K562 (cell line): Measurements from ENCODE around the gene CFAP52. TPM values are rescaled to one million over a fixed set of nuclear protein-coding genes. Genes with fewer than 3 reads are reported as not detected.

Source experiments
- BCOR ChIP-seq: fragments of 450-650 bp; IDR thresholded peaks from 2 replicates; pipeline ENCODE4 v1.6.1; 2016
- C11orf30 ChIP-seq: fragments of 450-650 bp; IDR thresholded peaks from 2 replicates; pipeline ENCODE4 v1.6.1; 2016; ENCODE audit warnings: low read depth, mild to moderate bottlenecking
- FOXA3 ChIP-seq, 2 experiments: fragments of 450-650 bp in 1 of 2; sonication (generic) in 1 of 2; formaldehyde crosslinking; IDR thresholded peaks in 1 of 2; conservative IDR thresholded peaks in 1 of 2; 2 replicates each; pipeline versions ENCODE4 v1.4.0 to v1.8.0; 2020 to 2022; ENCODE audit warnings: mild to moderate bottlenecking in 2 of 2, missing genetic modification reagents in 1 of 2
- FOXK2 ChIP-seq, 2 experiments: fragments of 450-650 bp; IDR thresholded peaks in 1 of 2; conservative IDR thresholded peaks in 1 of 2; 2 replicates each; pipeline ENCODE4 v1.6.1; 2016; ENCODE audit warnings: low read depth in 2 of 2, mild to moderate bottlenecking in 1 of 2
- MIER1 ChIP-seq: fragments of 450-650 bp; IDR thresholded peaks from 2 replicates; pipeline ENCODE4 v1.6.1; 2016; ENCODE audit warnings: antibody characterized with exemption, mild to moderate bottlenecking, low read depth
- NRF1 ChIP-seq, 2 experiments: fragments of 450-650 bp; IDR thresholded peaks in 1 of 2; conservative IDR thresholded peaks in 1 of 2; 2 replicates each; pipeline ENCODE4 v1.6.1; 2014; ENCODE audit warnings: mild to moderate bottlenecking in 2 of 2
- RBFOX2 ChIP-seq: fragments of 200-400 bp; formaldehyde crosslinking; IDR thresholded peaks from 2 replicates; pipeline ENCODE4 v1.6.1; 2017; ENCODE audit warnings: low read depth, mild to moderate bottlenecking, low read length, moderate library complexity
- RNF2 ChIP-seq: sonication (generic); IDR thresholded peaks from 2 replicates; pipeline ENCODE4 v1.6.1; 2016
- SMAD4 ChIP-seq: fragments of 250-450 bp; sonication (Bioruptor Pico); conservative IDR thresholded peaks from 2 replicates; pipeline ENCODE4 v1.8.0; 2021; ENCODE audit warnings: inconsistent platforms, mild to moderate bottlenecking, moderate library complexity
- SMARCA4 ChIP-seq: fragments of 450-650 bp; IDR thresholded peaks from 2 replicates; pipeline ENCODE4 v1.6.1; 2016
- SMARCC2 ChIP-seq: fragments of 450-650 bp; IDR thresholded peaks from 2 replicates; pipeline ENCODE4 v1.6.1; 2017; ENCODE audit warnings: antibody characterized with exemption, moderate library complexity, mild to moderate bottlenecking, low read depth
- SREBF2 ChIP-seq: sonication (generic); formaldehyde crosslinking; IDR thresholded peaks from 2 replicates; pipeline ENCODE4 v1.4.0; 2020; ENCODE audit warnings: mild to moderate bottlenecking, missing genetic modification reagents
- TSC22D4 ChIP-seq: fragments of 450-650 bp; IDR thresholded peaks from 2 replicates; pipeline ENCODE4 v1.6.1; 2016; ENCODE audit warnings: missing genetic modification characterization, missing biosample characterization, control low read depth
- ZNF696 ChIP-seq: fragments of 250-450 bp; sonication (Bioruptor Pico); conservative IDR thresholded peaks from 2 replicates; pipeline ENCODE4 v1.4.0; 2020; ENCODE audit warnings: mild to moderate bottlenecking, moderate library complexity
- polyA plus RNA-seq, 8 experiments: library from polyadenylated mRNA; depleted of rRNA in 4 of 8; stranded (reverse) in 5 of 8; unstranded in 3 of 8; fragments of >200 nt; fragmentation: Nextera tagmentation in 2 of 8; fragmentation: Illumina TruSeq in 1 of 8; extraction: Ambion mirVana in 2 of 8; extraction: Trizol in 1 of 8; gene quantifications; 2 replicates each; pipeline versions ENCODE4 v1.2.1 to v1.2.3, GENCODE V29; 2011 to 2014; ENCODE audit warnings: inconsistent platforms in 1 of 8, missing spikeins in 1 of 8
- total RNA-seq, 7 experiments: library from RNA; depleted of rRNA in 6 of 7; stranded (reverse); fragments of >200 nt in 6 of 7; fragmentation: Illumina TruSeq in 2 of 7; extraction: Trizol in 2 of 7; gene quantifications; 2 replicates each; pipeline versions ENCODE4 v1.2.1 to v1.2.3, GENCODE V29; 2011 to 2021; ENCODE audit warnings: low replicate concordance in 1 of 7
- TF ChIP-seq, protein P1 (sequence below), 3 experiments: IDR thresholded peaks in 2 of 3; conservative IDR thresholded peaks in 1 of 3; 2 replicates each; pipeline ENCODE4 v1.5.1; 2011 to 2012; ENCODE audit warnings: low read length in 3 of 3, mild to moderate bottlenecking in 3 of 3, control low read depth in 2 of 3, improper control_type of control experiment in 1 of 3, inconsistent platforms in 1 of 3, low read depth in 1 of 3, mixed read lengths in 1 of 3, moderate library complexity in 1 of 3; ENCODE audit not compliant: insufficient read depth in 2 of 3
- TF ChIP-seq, protein P2 (sequence below), 2 experiments: fragments of 450-650 bp; conservative IDR thresholded peaks; 2 replicates each; pipeline ENCODE4 v1.6.1; 2017; ENCODE audit warnings: mild to moderate bottlenecking in 2 of 2, moderate library complexity in 2 of 2
- TF ChIP-seq, protein P3 (sequence below): fragments of 250-450 bp; sonication (Bioruptor Pico); IDR thresholded peaks from 2 replicates; pipeline ENCODE4 v1.5.0; 2021
- TF ChIP-seq, protein P4 (sequence below): fragments of 250-450 bp; sonication (Bioruptor Pico); IDR thresholded peaks from 2 replicates; pipeline ENCODE4 v1.5.0; 2020; ENCODE audit warnings: mild to moderate bottlenecking, borderline replicate concordance
- TF ChIP-seq, protein P5 (sequence below): sonication (generic); formaldehyde crosslinking; IDR thresholded peaks from 2 replicates; pipeline ENCODE4 v1.8.1; 2023; ENCODE audit warnings: mild to moderate bottlenecking, missing genetic modification reagents

CFAP52 gene
- total and polyA plus RNA-seq, 9 of the 15 experiments (the other 6 are each of a cell fraction or from before 2014, with no cell fraction given) = not detected

DNA sequence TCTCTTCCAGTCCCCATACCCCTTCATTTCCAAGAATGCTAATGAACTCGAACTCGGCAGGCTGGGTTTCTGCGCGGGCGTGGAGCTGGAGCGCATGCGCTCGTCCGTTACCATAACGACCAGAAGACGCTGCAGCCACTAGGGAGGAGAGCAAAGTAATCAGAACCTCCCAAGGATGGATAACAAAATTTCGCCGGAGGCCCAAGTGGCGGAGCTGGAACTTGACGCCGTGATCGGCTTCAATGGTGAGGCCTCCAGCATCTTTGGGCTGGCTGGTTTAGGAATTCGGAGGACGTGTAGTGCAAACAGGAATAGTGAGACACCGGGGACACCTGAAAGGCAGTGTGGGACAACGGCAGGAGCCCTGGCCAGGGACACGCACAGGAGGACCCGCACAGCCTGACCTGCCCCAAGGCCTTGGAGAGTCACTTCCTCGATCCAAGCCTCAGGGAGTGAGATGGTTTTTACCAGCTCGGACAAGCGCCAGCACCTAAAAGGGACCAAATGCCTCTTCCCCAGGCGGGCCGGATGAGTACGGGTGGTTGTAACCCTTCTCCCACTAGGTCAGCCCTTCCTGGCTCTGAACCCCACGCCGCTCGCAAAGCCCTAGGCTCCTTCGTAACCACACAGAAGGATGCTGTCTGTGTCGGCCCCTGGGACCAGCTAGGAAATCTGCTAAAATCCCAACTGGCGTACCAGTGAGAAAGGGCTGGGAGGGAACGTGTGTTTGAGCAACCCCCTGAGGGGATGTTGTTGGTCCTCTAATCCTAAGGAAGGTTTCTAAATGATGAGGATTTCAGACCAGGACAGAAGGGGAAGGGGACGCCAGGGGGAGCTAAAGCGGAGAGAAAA lies at the start of gene CFAP52 (continued):
- no peak for TF ChIP-seq ZNF696 (CRISPR knock-in tag)
- TF ChIP-seq SMARCC2 = no peak
- no peak for TF ChIP-seq RBFOX2
- TF ChIP-seq, protein P1, sequence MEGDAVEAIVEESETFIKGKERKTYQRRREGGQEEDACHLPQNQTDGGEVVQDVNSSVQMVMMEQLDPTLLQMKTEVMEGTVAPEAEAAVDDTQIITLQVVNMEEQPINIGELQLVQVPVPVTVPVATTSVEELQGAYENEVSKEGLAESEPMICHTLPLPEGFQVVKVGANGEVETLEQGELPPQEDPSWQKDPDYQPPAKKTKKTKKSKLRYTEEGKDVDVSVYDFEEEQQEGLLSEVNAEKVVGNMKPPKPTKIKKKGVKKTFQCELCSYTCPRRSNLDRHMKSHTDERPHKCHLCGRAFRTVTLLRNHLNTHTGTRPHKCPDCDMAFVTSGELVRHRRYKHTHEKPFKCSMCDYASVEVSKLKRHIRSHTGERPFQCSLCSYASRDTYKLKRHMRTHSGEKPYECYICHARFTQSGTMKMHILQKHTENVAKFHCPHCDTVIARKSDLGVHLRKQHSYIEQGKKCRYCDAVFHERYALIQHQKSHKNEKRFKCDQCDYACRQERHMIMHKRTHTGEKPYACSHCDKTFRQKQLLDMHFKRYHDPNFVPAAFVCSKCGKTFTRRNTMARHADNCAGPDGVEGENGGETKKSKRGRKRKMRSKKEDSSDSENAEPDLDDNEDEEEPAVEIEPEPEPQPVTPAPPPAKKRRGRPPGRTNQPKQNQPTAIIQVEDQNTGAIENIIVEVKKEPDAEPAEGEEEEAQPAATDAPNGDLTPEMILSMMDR (IDR thresholded peaks at IDR 0.05 in 2 of 3, conservative IDR thresholded peaks at IDR 0.05 in 1 of 3; ENCODE audit: insufficient read depth in 2 of 3, low read depth in 1 of 3, low read length in 3 of 3) = peak; percentile 56 to 60 (median 58)
- no peak for TF ChIP-seq SMARCA4
- TF ChIP-seq FOXA3 (CRISPR knock-in tag; conservative IDR thresholded peaks at IDR 0.05 in 1 of 2, IDR thresholded peaks at IDR 0.05 in 1 of 2) = no peak
- TF ChIP-seq NRF1 (conservative IDR thresholded peaks at IDR 0.05 in 1 of 2, IDR thresholded peaks at IDR 0.05 in 1 of 2) = peak; percentile 91 to 93
- no peak for TF ChIP-seq TSC22D4 (tag)
- no peak for TF ChIP-seq FOXK2 (conservative IDR thresholded peaks at IDR 0.05 in 1 of 2, IDR thresholded peaks at IDR 0.05 in 1 of 2; ENCODE audit: low read depth in 2 of 2)
- no peak for TF ChIP-seq RNF2
- TF ChIP-seq C11orf30 = no peak
- TF ChIP-seq MIER1 = no peak
- no peak for TF ChIP-seq SREBF2 (CRISPR knock-in tag)
- TF ChIP-seq, protein P2, sequence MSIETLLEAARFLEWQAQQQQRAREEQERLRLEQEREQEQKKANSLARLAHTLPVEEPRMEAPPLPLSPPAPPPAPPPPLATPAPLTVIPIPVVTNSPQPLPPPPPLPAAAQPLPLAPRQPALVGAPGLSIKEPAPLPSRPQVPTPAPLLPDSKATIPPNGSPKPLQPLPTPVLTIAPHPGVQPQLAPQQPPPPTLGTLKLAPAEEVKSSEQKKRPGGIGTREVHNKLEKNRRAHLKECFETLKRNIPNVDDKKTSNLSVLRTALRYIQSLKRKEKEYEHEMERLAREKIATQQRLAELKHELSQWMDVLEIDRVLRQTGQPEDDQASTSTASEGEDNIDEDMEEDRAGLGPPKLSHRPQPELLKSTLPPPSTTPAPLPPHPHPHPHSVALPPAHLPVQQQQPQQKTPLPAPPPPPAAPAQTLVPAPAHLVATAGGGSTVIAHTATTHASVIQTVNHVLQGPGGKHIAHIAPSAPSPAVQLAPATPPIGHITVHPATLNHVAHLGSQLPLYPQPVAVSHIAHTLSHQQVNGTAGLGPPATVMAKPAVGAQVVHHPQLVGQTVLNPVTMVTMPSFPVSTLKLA (conservative IDR thresholded peaks at IDR 0.05) = no peak
- no peak for TF ChIP-seq SMAD4
- TF ChIP-seq, protein P3, sequence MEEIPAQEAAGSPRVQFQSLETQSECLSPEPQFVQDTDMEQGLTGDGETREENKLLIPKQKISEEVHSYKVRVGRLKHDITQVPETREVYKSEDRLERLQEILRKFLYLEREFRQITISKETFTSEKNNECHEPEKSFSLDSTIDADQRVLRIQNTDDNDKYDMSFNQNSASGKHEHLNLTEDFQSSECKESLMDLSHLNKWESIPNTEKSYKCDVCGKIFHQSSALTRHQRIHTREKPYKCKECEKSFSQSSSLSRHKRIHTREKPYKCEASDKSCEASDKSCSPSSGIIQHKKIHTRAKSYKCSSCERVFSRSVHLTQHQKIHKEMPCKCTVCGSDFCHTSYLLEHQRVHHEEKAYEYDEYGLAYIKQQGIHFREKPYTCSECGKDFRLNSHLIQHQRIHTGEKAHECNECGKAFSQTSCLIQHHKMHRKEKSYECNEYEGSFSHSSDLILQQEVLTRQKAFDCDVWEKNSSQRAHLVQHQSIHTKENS (CRISPR knock-in tag) = no peak
- TF ChIP-seq, protein P4, sequence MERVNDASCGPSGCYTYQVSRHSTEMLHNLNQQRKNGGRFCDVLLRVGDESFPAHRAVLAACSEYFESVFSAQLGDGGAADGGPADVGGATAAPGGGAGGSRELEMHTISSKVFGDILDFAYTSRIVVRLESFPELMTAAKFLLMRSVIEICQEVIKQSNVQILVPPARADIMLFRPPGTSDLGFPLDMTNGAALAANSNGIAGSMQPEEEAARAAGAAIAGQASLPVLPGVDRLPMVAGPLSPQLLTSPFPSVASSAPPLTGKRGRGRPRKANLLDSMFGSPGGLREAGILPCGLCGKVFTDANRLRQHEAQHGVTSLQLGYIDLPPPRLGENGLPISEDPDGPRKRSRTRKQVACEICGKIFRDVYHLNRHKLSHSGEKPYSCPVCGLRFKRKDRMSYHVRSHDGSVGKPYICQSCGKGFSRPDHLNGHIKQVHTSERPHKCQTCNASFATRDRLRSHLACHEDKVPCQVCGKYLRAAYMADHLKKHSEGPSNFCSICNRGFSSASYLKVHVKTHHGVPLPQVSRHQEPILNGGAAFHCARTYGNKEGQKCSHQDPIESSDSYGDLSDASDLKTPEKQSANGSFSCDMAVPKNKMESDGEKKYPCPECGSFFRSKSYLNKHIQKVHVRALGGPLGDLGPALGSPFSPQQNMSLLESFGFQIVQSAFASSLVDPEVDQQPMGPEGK (CRISPR knock-in tag) = no peak
- TF ChIP-seq BCOR = no peak
- TF ChIP-seq, protein P5, sequence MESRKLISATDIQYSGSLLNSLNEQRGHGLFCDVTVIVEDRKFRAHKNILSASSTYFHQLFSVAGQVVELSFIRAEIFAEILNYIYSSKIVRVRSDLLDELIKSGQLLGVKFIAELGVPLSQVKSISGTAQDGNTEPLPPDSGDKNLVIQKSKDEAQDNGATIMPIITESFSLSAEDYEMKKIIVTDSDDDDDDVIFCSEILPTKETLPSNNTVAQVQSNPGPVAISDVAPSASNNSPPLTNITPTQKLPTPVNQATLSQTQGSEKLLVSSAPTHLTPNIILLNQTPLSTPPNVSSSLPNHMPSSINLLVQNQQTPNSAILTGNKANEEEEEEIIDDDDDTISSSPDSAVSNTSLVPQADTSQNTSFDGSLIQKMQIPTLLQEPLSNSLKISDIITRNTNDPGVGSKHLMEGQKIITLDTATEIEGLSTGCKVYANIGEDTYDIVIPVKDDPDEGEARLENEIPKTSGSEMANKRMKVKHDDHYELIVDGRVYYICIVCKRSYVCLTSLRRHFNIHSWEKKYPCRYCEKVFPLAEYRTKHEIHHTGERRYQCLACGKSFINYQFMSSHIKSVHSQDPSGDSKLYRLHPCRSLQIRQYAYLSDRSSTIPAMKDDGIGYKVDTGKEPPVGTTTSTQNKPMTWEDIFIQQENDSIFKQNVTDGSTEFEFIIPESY (CRISPR knock-in tag) = no peak
